Erythroblast (primary cell): Measurements from ENCODE around the gene NETO2.
"Not testable (repeated sequence)": the region's sequence is repeated elsewhere in the genome, so short reads cannot be mapped to it uniquely, and the experiment has no call there.

Experiments
- GATA1 ChIP-seq: IDR thresholded peaks from 2 replicates; pipeline ENCODE4 v1.6.1; 2011; ENCODE audit warnings: low read depth, mild to moderate bottlenecking, control low read depth, low read length, moderate library complexity
- POLR2A ChIP-seq: IDR thresholded peaks from 2 replicates; pipeline ENCODE4 v1.6.1; 2011; ENCODE audit warnings: mild to moderate bottlenecking, low read length

DNA sequence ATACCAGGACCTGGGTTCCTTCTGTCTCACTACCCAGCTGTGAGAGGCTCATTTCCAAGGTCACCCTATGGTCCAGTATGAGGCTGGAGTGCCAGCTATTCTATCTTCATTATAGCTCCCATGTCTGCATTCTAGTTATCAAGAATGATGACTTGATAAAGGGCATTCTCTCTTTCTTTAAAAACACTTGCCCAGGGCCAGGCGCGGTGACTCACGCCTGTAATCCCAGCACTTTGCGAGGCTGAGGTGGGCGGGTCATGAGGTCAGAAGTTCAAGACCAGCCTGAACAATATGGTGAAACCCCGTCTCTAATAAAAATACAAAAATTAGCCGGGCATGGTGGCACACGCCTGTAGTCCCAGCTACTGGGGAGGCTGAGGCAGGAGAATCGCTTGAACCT lies 5.8 kb downstream of the NETO2 start:
- TF ChIP-seq POLR2A, GATA1: not testable (repeated sequence)
